Thyroid gland (tissue), 4 donors: ENCODE results near the gene CCNK.

Experiments used
- CTCF ChIP-seq, 6 experiments: fragments of 200-600 bp in 3 of 6; fragments of 450-650 bp in 3 of 6; sonication (generic) in 3 of 6; IDR thresholded peaks; one replicate each; pipeline ENCODE4 v1.5.1; 2016 to 2019; ENCODE audit warnings: antibody characterized with exemption in 6 of 6, mild to moderate bottlenecking in 2 of 6, inconsistent platforms in 1 of 6, moderate library complexity in 1 of 6
- POLR2A ChIP-seq, 2 donors: fragments of 450-650 bp; IDR thresholded peaks; one replicate each; pipeline ENCODE4 v1.6.1; 2017; ENCODE audit warnings: antibody characterized with exemption in 2 of 2, mild to moderate bottlenecking in 2 of 2, moderate library complexity in 1 of 2

DNA sequence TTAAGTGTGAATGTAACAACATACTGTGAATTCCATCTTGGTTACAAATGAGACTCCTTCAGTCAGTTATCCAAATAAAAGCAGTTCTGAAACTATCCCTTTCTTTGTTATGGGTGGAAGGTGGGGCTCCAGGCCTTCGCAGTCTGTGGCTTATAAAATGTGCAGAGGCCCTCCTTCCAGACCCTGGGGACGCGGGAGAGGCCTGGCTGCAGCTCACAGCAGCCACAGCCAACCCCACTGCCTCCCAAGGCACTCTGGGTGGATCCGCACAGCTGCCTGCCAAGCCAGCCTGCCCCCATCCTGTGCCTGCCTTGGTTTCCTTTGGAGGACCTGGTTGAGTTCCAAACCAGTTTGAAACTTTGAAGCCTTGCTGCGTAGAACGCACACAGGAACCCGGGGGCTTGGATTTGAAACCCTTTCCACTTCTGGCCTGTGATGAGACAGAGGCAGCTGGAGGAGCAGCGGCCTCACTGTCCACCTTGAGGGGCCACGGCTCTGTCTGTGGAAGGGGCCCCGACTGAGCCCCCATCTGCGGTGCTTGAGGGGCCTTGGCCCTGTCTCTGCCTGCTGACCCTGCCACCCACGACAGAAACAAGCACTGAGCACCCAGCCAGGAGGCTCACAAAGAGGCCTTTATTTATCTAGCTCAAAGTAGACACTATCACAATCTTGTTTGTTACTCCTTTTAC lies 30.4 kb downstream of the CCNK start:
- TF ChIP-seq POLR2A (IDR thresholded peaks at IDR 0.05), result no peak
- TF ChIP-seq CTCF (IDR thresholded peaks at IDR 0.05), result no peak
